ENCODE measurements around the gene PDE7B.

GRCh38 chr6:135932651-135933050 is 81.2 kb downstream of the PDE7B start:
- TF ChIP-seq MAX (IDR thresholded peaks at IDR 0.05) (no peak), EZH2 (IDR thresholded peaks at IDR 0.05; ENCODE audit: low read depth, low read length, severe bottlenecking) (no peak), CTCF (IDR thresholded peaks at IDR 0.05; ENCODE audit: control extremely low read depth in 1 of 3, insufficient read depth in 1 of 3, low read depth in 1 of 3, low read length in 3 of 3) (no peak), CHD2 (IDR thresholded peaks at IDR 0.05; ENCODE audit: low read length) (no peak), POLR2A (IDR thresholded peaks at IDR 0.05; ENCODE audit: control extremely low read depth in 1 of 2, low read depth in 2 of 2, low read length in 2 of 2) (no peak), POLR2AphosphoS5 (IDR thresholded peaks at IDR 0.05; ENCODE audit: low read depth, low read length) (no peak), PHF8 (conservative IDR thresholded peaks at IDR 0.05; ENCODE audit: low read depth, low read length) (no peak), ATF3 (IDR thresholded peaks at IDR 0.05; ENCODE audit: insufficient read depth, low read depth, low read length) (no peak)

Measured in H1 (cell line).